SK-N-SH treated with all-trans-retinoic acid at 6 μM for 48 hours (cell line): Measurements from ENCODE around the gene KDM5A.
A peak's percentile ranks its signal among the peaks of the same experiment; 100 is the strongest.

ENCODE experiments used
- ATAC-seq: fragments of 200-7000 bp; cut with Tn5 transposase; 3 replicates; pipeline ENCODE4 v1.9.1; 2020; ENCODE audit warnings: mild to moderate bottlenecking, moderate library complexity
- ARNTL ChIP-seq: fragments of 450-650 bp; formaldehyde crosslinking; IDR thresholded peaks from 2 replicates; pipeline ENCODE4 v1.5.0; 2020; ENCODE audit warnings: low read depth, mild to moderate bottlenecking, moderate library complexity, borderline replicate concordance
- BACH2 ChIP-seq: fragments of 250-450 bp; sonication (Bioruptor Pico); IDR thresholded peaks from 2 replicates; pipeline ENCODE4 v1.9.0; 2021; ENCODE audit warnings: mild to moderate bottlenecking, borderline replicate concordance
- CREB5 ChIP-seq: fragments of 250-450 bp; sonication (Bioruptor Pico); IDR thresholded peaks from 2 replicates; pipeline ENCODE4 v1.5.1; 2020; ENCODE audit warnings: low read depth, mild to moderate bottlenecking, moderate library complexity
- ESRRG ChIP-seq: fragments of 250-450 bp; sonication (Bioruptor Pico); IDR thresholded peaks from 2 replicates; pipeline ENCODE4 v1.6.1; 2021; ENCODE audit warnings: mild to moderate bottlenecking
- GLIS3 ChIP-seq: fragments of 250-450 bp; sonication (Bioruptor Pico); IDR thresholded peaks from 2 replicates; pipeline ENCODE4 v1.5.0; 2020; ENCODE audit warnings: mild to moderate bottlenecking, moderate library complexity
- ISL1 ChIP-seq: fragments of 250-450 bp; sonication (Bioruptor Pico); IDR thresholded peaks from 2 replicates; pipeline ENCODE4 v2.1.2; 2022; ENCODE audit warnings: mild to moderate bottlenecking, moderate library complexity
- OSR1 ChIP-seq: fragments of 250-450 bp; sonication (Bioruptor Pico); IDR thresholded peaks from 2 replicates; pipeline ENCODE4 v1.8.0; 2022; ENCODE audit warnings: moderate library complexity, mild to moderate bottlenecking, inconsistent platforms
- POU6F1 ChIP-seq: fragments of 250-450 bp; sonication (Bioruptor Pico); IDR thresholded peaks from 2 replicates; pipeline ENCODE4 v1.8.0; 2021; ENCODE audit warnings: low read depth, mild to moderate bottlenecking, moderate library complexity, borderline replicate concordance
- PPARA ChIP-seq: fragments of 250-450 bp; sonication (Bioruptor Pico); IDR thresholded peaks from 2 replicates; pipeline ENCODE4 v1.5.0; 2020; ENCODE audit warnings: mild to moderate bottlenecking, borderline replicate concordance
- RARB ChIP-seq: fragments of 250-450 bp; sonication (Bioruptor Pico); IDR thresholded peaks from 2 replicates; pipeline ENCODE4 v1.8.0; 2021; ENCODE audit warnings: mild to moderate bottlenecking, moderate library complexity
- SNAI2 ChIP-seq: fragments of 250-450 bp; sonication (Bioruptor Pico); IDR thresholded peaks from 2 replicates; pipeline ENCODE4 v1.5.0; 2020; ENCODE audit warnings: mild to moderate bottlenecking, moderate library complexity
- TCF4 ChIP-seq: fragments of 250-450 bp; sonication (Bioruptor Pico); IDR thresholded peaks from 2 replicates; pipeline ENCODE4 v1.8.0; 2021; ENCODE audit warnings: mild to moderate bottlenecking, moderate library complexity, borderline replicate concordance
- TOX ChIP-seq: fragments of 250-450 bp; sonication (Bioruptor Pico); IDR thresholded peaks from 2 replicates; pipeline ENCODE4 v1.8.0; 2021; ENCODE audit warnings: mild to moderate bottlenecking, moderate library complexity, borderline replicate concordance
- ZC3H10 ChIP-seq: fragments of 250-450 bp; sonication (Bioruptor Pico); IDR thresholded peaks from 2 replicates; pipeline ENCODE4 v1.5.1; 2021; ENCODE audit warnings: mild to moderate bottlenecking, moderate library complexity
- ZFP3 ChIP-seq: fragments of 250-450 bp; sonication (Bioruptor Pico); IDR thresholded peaks from 2 replicates; pipeline ENCODE4 v1.5.0; 2020; ENCODE audit warnings: mild to moderate bottlenecking, moderate library complexity
- ZFP30 ChIP-seq: fragments of 450-650 bp; formaldehyde crosslinking; IDR thresholded peaks from 2 replicates; pipeline ENCODE4 v1.5.0; 2022; ENCODE audit warnings: mild to moderate bottlenecking, moderate library complexity
- ZNF70 ChIP-seq: fragments of 450-650 bp; formaldehyde crosslinking; IDR thresholded peaks from 2 replicates; pipeline ENCODE4 v1.5.0; 2020; ENCODE audit warnings: mild to moderate bottlenecking, moderate library complexity
- ZNF8 ChIP-seq: fragments of 450-650 bp; formaldehyde crosslinking; IDR thresholded peaks from 2 replicates; pipeline ENCODE4 v1.5.0; 2020; ENCODE audit warnings: mild to moderate bottlenecking, moderate library complexity
- TF ChIP-seq, protein P1 (sequence below): fragments of 250-450 bp; sonication (Bioruptor Pico); IDR thresholded peaks from 2 replicates; pipeline ENCODE4 v1.8.0; 2020; ENCODE audit warnings: mild to moderate bottlenecking, moderate library complexity, borderline replicate concordance
- TF ChIP-seq, protein P2 (sequence below): fragments of 250-450 bp; sonication (Bioruptor Pico); IDR thresholded peaks from 2 replicates; pipeline ENCODE4 v1.5.0; 2020; ENCODE audit warnings: mild to moderate bottlenecking, moderate library complexity
- TF ChIP-seq, protein P3 (sequence below): fragments of 250-450 bp; sonication (Bioruptor Pico); IDR thresholded peaks from 2 replicates; pipeline ENCODE4 v1.5.1; 2021; ENCODE audit warnings: mild to moderate bottlenecking, moderate library complexity

Gene KDM5A

GRCh38 chr12:366820-367219 lies 22.3 kb downstream of the KDM5A start (continued):
- TF ChIP-seq ZNF70 (CRISPR knock-in tag) (no peak), TOX (CRISPR knock-in tag) (no peak), ZFP30 (CRISPR knock-in tag) (no peak), CREB5 (CRISPR knock-in tag) (no peak), TCF4 (CRISPR knock-in tag) (no peak)

- TF ChIP-seq, protein P1, sequence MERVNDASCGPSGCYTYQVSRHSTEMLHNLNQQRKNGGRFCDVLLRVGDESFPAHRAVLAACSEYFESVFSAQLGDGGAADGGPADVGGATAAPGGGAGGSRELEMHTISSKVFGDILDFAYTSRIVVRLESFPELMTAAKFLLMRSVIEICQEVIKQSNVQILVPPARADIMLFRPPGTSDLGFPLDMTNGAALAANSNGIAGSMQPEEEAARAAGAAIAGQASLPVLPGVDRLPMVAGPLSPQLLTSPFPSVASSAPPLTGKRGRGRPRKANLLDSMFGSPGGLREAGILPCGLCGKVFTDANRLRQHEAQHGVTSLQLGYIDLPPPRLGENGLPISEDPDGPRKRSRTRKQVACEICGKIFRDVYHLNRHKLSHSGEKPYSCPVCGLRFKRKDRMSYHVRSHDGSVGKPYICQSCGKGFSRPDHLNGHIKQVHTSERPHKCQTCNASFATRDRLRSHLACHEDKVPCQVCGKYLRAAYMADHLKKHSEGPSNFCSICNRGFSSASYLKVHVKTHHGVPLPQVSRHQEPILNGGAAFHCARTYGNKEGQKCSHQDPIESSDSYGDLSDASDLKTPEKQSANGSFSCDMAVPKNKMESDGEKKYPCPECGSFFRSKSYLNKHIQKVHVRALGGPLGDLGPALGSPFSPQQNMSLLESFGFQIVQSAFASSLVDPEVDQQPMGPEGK (CRISPR knock-in tag), result no peak
- TF ChIP-seq TCF4 (CRISPR knock-in tag) (no peak), BACH2 (no peak), SNAI2 (no peak), ZFP3 (CRISPR knock-in tag) (no peak), CREB5 (CRISPR knock-in tag) (no peak), OSR1 (CRISPR knock-in tag) (no peak), ESRRG (no peak), ARNTL (CRISPR knock-in tag) (no peak), ISL1 (no peak), PPARA (no peak), POU6F1 (CRISPR knock-in tag) (no peak), ZNF8 (CRISPR knock-in tag) (no peak), RARB (CRISPR knock-in tag) (no peak), ZC3H10 (CRISPR knock-in tag) (no peak)
- TF ChIP-seq, protein P2, sequence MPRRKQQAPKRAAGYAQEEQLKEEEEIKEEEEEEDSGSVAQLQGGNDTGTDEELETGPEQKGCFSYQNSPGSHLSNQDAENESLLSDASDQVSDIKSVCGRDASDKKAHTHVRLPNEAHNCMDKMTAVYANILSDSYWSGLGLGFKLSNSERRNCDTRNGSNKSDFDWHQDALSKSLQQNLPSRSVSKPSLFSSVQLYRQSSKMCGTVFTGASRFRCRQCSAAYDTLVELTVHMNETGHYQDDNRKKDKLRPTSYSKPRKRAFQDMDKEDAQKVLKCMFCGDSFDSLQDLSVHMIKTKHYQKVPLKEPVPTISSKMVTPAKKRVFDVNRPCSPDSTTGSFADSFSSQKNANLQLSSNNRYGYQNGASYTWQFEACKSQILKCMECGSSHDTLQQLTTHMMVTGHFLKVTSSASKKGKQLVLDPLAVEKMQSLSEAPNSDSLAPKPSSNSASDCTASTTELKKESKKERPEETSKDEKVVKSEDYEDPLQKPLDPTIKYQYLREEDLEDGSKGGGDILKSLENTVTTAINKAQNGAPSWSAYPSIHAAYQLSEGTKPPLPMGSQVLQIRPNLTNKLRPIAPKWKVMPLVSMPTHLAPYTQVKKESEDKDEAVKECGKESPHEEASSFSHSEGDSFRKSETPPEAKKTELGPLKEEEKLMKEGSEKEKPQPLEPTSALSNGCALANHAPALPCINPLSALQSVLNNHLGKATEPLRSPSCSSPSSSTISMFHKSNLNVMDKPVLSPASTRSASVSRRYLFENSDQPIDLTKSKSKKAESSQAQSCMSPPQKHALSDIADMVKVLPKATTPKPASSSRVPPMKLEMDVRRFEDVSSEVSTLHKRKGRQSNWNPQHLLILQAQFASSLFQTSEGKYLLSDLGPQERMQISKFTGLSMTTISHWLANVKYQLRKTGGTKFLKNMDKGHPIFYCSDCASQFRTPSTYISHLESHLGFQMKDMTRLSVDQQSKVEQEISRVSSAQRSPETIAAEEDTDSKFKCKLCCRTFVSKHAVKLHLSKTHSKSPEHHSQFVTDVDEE (CRISPR knock-in tag), result no peak
- TF ChIP-seq, protein P3, sequence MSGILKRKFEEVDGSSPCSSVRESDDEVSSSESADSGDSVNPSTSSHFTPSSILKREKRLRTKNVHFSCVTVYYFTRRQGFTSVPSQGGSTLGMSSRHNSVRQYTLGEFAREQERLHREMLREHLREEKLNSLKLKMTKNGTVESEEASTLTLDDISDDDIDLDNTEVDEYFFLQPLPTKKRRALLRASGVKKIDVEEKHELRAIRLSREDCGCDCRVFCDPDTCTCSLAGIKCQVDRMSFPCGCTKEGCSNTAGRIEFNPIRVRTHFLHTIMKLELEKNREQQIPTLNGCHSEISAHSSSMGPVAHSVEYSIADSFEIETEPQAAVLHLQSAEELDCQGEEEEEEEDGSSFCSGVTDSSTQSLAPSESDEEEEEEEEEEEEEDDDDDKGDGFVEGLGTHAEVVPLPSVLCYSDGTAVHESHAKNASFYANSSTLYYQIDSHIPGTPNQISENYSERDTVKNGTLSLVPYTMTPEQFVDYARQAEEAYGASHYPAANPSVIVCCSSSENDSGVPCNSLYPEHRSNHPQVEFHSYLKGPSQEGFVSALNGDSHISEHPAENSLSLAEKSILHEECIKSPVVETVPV (CRISPR knock-in tag), result no peak
- ATAC-seq, result no peak
Observed at GRCh38 chr12:359091-359490, 30.0 kb downstream of the KDM5A start.

DNA sequence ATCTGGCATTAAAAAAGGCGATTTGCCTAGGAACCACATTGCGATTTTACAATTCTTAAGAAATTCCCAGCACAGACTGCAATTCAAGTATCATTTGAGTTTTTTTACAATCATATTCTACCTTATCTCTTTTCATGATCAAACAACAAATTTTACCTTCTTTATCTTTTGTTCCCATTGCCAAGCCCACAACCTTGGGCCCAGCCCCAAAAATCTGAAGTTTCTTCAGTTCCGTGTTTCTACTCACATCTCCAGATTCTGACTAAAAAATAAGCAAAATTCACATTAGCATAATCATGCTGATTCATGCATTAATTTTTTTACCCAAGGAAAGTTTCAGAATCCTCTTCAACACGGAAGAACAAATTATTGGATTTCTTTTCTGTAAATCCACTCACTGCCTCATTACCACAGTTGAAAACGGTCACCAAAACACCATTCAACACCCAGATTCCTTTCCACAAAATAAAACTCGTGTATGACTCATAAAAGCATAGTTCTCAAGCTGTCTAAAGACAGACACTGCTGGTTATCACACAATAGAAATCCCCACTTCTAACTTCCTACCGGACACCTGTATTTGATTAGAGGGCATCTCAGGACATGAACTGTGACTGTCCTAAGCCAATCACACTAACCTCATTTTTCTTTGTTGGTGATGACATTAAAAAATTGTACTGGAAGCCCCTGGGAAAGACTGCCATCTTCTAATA lies 32.7 kb downstream of the KDM5A start:
- TF ChIP-seq ZNF70 (CRISPR knock-in tag), result no peak
- TF ChIP-seq SNAI2, result no peak
- TF ChIP-seq ESRRG, result no peak
- TF ChIP-seq ZNF8 (CRISPR knock-in tag), result no peak
- TF ChIP-seq ISL1, result 0 out of 2 replicates have a peak, but pooled peaks have one; percentile 10
- no peak for TF ChIP-seq GLIS3 (CRISPR knock-in tag)
- ATAC-seq, result peak; percentile 76
